GM12872 (cell line): ENCODE data around the gene ASPHD2.

ENCODE experiments used
- CTCF ChIP-seq: IDR thresholded peaks from 3 replicates; pipeline ENCODE4 v1.5.1; 2011; ENCODE audit warnings: low read depth, mild to moderate bottlenecking, low read length, moderate library complexity; ENCODE audit not compliant: insufficient read depth

The ASPHD2 gene

GRCh38 chr22:26448941-26449340 lies 19.9 kb downstream of the ASPHD2 start:
- no peak for TF ChIP-seq CTCF

GRCh38 chr22:26450453-26451185 lies 21.6 kb downstream of the ASPHD2 start:
- no peak for TF ChIP-seq CTCF

GRCh38 chr22:26452236-26453016 lies 23.4 kb downstream of the ASPHD2 start:
- TF ChIP-seq CTCF: no peak

GRCh38 chr22:26453216-26453615 lies 24.2 kb downstream of the ASPHD2 start:
- no peak for TF ChIP-seq CTCF

- TF ChIP-seq CTCF: no peak
Observed at GRCh38 chr22:26453812-26454500, 24.9 kb downstream of the ASPHD2 start.

GRCh38 chr22:26457661-26458272 lies 28.7 kb downstream of the ASPHD2 start:
- TF ChIP-seq CTCF: no peak

GRCh38 chr22:26460202-26460601 lies 31.1 kb downstream of the ASPHD2 start:
- no peak for TF ChIP-seq CTCF
